ENCODE measurements around the gene EML2.

The EML2 gene

DNA sequence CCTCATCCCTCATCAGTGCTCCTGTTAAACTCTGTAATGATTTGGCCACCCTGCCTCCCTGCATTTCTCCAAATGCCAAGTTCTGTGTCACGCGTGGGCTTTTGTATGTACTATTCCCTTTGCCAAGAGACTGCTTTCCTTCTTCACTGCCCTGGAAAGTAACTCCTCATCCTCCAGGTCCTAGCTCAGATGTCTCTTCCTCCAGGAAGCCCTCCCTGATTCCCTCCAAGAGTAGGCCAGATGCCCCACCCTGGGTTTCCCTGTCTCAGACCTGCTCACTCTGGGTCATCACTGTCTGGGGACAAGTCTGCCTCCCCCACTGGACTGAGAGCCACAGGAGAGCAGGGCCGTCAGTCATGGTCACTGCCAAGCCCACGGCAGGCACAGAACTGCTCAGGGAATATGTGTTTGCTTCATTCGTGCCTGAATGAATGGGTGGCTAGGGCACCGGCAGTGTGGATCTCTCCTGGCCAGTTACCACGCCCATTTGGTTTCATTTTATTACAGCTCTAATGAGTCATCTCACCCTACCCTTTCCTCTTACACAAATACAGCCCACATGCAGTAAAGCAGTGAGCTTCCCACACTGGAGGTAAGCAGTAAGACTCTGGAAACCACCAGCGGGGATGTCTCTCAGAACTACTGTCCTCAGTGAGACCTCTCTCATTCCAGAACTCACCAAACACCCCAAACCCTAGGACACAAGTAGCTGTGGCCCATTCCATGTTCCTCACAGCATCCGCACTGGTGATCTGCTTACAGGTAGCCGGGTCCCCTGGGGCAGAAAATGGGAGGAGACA is 25.1 kb downstream of the EML2 start:
- no peak for DNase-seq

DNA sequence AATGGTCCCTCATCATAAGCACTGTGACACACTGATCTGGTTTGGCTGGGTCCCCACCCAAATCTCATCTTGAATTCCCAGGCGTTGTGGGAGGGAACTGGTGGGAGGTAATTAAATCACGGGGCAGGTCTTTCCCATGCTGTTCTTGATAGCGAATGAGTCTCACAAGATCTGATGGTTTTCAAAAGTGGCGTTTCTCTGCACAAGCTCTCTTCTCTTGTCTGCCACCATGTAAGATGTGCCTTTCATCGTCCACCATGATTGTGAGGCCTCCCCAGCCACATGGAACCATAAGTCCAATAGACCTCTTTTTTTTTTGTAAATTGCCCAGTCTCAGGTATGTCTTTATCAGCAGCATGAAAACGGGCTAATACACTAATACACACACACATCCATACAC is 30.2 kb downstream of the EML2 start:
- DNase-seq: no peak

DNA sequence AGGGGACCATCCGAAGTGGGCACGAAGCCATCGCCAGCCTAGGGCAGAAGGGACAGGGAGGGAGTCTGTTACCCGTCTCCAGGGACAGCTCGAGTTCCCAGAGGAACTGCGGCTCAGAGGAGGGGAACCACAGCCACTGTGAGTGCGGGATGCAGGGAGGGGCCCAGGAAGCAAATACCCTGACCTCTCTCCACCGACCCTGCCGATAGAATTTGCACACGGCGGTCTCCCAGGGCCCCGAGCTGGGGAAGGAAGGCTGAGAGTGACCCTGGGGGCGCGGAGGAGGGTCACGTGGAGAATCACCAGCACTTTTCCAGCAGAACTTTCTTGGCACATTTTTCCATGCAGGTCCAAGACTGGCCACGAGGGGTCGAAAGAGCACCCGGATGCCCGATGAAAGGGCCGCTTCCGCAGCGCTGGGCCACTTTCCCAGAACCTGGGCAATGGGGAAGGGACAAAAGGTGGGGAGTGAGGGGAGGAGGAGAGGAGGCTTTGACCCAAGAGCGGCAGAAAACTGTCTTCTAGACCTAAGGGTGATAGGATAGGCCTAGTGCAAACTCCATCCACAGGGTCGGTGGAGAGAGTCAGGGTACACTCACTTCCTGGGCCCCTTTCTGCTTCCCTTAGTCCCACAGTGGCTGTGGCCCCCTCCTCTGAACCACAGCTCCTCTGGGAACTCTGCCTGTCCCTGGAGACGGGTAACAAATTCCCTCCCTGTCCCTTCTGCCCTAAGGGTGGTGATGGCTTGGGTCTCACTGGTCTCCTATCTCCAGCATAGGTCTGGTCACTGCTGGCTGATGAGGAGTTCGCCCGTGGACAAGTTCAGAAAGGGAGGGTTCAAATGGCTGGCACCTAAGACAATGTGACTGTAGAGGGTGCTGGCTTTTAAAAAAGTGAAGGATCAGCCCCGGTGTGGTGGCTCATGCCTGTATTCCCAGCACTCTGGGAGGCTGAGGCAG is 31.8 kb downstream of the EML2 start:
- DNase-seq: no peak

DNA sequence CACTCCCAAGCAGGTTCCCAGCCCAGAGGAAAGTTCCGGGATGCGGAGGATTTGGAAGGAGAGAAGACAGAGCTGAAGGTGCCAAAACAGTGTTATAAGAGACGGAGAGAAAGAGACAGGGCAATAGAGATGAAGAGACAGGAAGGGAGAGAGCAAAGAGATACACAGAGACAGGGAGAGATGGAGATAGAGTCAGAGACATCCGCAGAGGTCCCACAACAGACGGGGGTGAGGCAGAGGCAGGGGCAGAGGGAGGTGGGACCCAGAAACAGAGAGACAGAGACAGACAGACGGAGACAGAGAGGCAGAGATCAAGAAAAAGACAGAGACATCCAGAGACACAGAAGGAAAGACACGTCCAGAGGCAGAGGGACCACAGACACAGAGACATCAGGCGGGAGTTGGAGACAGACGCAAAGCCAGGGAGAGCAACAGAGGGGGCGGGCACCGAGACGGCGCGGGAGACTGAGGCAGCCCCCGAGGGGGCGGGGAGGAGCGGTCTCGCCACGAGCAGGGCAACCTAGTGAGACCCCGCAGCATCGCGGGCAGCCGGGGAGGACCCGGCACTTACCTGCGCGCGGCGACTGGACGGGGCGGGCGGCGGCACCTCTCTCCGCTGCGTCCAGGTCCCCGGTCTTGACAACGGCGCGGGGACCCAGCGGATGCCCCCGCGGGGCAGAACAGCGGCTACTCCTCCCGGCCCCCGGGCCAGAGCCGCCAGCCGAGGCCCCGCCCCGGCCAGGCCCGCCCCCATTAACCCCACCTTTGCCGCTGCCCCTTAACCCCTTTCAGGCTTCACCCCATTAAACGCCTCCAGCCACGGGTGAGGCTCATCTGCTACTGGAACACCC is 37.4 kb downstream of the EML2 start, which contains the start of gene GPR4:
TSS of gene GPR4 (minus strand) at position 689 of the 851 bp plus-strand sequence. CDS start 10,346 bp downstream, outside the sequence.
- no peak for DNase-seq

DNA sequence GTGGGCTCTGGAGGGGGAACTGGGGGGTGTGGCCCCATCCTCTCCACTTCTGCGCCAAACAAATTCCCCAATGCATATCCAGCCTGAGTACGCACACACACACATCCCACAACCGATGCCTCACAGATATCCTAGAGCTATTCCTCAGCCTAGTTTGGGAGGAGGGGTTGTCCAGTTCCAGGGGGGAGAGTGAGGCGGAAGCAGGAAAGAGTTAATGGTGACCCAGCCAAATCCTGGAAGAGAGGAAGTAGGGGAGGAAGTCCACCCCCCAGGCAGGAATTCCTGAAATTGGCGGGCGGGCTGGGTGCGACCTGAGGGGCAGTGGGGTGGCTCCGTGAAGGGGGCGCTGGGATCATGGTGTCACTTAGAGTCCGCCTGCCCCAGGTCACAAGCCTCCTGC is 38.1 kb downstream of the EML2 start:
- DNase-seq: no peak

DNA sequence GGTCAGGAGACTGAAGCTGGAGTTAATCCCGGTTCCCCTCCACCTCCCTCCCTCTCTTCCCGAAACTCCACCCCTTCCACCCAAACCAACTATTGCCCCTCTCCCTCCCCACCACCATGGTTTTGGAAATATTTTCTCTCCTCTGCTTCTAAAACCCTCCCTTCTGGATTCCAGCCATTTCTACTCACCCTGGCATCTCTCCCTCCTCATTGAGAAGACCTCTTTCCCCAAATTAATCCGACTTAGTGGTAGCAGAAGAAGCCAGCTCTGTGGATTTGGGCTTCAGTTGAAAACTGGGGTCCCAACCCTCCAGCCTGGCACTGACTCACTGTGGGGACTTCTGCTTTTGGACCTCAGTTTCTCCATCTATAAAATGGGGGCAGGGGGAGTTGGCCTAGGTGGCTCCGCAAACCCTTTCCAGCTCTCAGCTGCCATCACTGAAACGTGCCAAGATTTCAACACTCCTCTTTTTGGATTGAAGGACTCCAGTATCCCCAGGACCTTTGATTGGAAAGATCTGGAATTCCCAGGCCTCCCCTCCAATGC is 38.8 kb downstream of the EML2 start:
- DNase-seq: no peak

DNA sequence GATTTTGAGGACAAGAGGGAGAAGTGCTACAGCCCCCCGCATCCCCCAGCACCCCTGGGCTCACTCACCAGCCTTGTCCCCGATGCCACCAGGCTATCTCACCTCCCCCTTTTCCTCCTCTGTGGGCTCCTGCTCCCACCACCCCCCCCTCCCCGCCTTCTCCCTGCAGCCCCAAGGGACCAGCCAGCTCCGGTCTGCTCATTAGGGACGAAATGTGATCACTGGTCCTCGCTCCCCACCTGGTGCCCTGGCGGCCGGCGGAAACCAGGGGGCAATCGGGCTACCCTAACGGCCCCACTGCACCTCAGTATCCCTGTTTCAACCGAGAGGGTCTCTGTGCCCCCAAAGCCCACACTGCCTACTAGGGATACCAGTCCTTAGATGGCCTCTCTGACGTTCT is 39.9 kb downstream of the EML2 start:
- no peak for DNase-seq

DNA sequence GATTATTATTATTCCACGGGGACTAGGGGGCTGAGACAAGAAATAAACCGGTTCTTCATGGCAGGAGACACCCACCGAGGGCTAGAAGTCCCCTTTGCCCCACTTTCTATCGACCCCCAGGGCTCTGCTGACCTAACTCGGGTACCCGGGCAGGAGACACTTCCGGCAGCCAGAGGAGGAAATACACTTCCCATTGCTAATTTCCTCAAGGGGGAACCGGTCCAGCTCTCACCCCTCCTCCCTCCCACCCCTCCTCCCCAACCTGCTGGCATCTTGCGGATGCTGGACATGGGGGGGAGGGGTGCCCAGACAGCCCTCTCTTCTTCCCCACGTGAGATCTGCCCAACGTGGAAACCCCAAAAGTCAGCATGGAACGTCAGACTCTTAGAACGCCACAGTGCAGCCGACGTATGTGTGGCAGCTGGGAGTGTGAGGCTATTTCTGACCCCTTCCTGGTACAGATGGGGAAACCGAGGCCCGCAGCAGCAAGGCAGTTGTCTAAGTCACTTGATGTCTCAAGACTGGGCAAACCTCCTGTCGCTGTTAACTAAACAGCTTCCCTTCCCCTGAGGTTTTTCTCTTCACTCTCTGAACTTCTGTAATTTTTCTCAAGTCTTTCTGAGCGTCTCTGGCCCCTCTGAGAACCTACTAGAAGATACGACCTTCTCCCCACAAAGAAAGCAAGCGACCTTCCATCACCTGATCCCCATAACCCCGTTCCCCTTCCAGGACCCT is 40.8 kb downstream of the EML2 start:
- DNase-seq: no peak

DNA sequence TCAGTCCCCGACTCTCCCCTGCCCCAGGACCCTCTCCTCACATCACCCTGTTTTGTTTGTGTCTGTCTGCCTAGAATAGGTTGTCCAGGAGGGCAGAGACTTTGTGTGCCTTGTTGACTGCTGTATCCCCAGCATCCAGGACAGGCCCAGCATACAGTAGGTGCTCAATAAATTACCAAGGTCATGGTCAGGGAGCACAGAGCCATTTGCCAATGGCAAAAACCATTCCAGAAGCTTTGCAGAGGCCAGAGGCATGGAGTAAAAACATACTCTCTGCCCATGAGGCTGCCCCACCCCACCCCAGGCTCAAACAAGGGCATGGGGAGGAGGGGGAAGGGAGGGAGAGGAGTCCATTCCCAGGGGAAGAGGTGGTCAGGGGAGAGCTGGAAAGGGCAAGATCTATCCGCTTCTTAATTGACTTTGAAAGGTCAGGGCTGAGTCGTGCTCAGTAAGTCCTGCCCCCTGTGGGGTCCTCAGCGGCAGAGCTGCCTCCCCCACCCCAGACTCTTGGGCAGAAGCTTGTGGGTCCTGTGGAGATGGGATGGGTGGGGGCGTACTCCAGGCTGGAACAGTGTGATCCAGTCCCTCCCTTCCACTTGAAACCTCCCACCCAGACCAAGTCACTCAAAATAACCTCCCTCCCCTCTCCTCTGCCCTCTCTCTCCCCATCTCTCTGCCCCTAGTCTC is 41.6 kb downstream of the EML2 start:
- no peak for DNase-seq

DNA sequence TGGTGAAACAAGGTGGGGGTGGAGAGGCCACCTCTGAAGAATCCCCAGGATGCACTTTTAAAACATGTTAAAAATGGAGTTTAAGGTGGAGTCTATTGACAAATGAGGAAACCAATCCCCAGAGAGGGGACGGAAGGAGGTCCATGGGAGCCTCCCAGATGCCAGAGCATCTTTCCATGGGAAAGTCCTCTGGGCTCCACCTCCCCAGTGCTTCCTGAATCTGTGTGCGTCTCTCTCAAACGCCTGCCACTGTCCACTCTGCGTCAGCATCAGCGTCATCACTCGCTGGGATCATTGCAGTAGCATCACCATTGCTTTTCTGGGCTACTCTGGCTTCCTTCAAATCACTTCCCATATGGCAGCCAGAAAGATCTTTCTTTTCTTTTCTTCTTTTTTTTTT is 43.4 kb downstream of the EML2 start:
- DNase-seq: no peak

DNA sequence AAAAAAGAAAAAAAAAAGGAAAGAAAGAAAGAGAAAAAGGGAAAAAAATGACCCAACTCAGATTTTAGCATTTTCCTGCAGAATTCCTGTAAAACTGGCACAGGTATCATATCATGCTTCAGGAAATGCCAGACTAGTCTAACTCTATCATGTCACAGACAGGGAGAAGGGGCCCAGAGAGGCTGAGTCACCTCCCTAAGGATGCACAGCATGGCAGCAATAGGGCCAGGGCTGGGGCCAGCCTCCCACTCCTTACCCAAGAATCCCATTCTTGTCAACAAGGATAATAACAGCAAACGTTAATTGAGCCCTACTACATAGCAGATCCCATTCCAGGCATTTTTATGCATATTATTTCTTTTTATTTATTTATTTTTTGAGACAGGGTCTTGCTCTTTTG is 45.7 kb downstream of the EML2 start:
- no peak for DNase-seq

DNA sequence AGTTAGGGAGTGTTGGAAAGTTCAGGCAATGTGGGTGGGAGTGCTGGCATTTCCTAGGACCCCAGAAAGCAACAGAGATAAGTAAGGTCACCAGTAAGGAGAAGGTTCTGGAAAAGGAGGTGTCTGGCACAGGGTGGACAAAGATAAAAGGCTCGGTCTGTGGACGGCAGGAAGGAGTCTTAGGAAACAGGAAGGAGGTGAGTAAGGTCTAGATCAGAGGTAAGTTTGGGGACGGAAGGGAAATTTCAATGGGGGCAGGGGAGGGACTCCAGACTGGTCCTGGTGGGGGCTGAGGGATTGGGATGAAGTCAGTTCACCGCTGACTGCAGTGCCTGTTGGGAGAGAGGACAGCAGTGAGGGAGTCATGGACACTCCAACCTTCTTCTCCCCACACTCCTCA is 46.8 kb downstream of the EML2 start:
- no peak for DNase-seq

DNA sequence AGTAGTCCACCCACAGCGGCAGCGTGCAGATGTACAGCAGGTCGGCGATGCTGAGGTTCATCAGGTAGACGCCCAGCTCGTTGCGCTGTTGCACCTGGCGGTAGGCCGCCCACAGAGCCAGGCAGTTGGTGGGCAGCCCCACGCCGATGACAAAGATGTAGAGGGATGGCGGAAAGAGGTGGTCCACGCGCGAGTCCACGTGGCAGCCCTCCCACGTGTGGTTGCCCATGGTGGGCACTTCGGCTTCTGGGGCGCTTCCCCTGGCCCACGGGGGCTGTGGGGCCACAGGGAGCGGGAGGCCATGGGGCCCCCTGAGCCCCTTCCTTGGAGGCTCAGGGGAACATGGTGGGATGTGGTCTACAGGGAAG is 47.6 kb downstream of the EML2 start:
- DNase-seq: no peak

DNA sequence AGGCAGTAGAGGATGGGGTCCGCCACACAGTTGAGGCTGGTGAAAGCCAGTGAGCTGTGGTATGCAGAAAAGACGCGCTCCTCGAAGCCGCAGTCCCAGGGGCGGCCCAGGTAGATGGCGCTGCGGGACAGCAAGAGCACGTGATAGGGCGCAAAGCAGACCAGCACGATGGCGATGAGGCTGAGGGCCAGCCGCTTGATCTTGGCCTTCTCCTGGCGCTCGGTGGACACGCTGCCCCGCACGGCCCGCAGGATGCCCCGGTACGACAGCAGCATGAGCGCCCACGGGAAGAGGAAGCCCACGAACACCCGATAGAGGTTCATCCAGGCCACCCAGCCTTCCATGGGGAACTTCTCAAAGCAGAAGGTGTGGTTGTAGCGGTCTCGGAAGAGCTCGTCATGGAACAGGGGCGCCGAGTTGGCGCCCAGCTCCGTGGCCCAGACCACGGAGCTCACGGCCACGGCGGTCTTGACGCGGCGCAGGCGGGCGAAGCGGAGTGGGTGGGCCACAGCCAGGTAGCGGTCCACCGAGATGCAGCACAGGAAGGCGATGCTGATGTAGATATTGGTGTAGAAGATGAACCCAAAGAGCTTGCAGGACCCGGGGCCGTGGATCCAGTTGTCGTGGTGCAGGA is 48.1 kb downstream of the EML2 start:
- no peak for DNase-seq

DNA sequence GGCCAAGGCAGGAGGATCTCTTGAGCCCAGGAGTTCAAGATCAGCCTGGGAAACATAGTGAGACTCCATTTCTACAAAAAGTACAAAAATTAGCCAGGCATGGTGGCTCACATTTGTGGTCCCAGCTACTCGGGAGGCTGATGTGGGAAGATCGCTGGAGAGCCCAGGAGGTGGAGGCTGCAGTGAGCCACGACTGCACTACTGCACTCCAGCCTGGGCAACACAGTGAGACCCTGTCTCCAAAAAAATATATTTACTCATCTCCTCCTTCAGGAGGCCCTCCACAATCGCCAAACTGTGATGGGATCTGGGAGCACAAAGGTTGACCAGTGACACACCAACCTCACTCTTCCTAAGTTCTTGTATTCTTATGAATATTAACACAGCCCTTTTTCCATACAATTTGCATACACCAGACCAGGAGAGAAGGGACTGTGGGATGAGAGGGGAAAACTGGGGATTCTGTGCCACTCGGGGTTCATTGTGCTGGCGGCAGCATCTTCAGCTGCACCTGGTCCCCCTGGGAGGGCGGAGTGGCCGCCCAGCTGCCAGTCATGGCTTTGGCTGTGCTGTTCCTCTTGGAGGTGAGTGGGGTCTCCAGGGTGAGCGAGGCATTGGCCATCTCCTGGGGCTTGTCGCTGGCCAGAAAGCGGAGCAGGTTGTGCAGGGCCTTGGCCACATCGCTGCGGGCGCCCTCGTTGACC is 48.7 kb downstream of the EML2 start:
- no peak for DNase-seq

DNA sequence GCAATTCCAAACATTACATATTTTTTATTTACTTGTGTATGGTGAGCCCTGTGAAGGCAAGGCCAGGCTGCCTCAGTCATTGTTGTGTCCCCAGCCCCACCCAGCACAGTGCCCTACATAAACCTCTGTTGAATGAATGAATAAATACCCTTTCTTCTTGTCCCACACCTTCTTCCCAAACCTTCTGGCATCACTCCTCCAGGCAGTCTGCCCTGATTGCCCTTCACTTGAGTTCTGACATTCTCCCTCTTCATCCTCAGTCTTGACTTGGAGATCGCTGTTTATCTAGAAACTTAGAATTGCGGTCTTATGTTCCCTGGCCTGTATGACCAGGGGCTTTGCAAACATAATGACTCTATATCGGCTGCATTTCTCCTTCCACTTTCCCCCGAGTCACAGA is 49.4 kb downstream of the EML2 start:
- no peak for DNase-seq

DNA sequence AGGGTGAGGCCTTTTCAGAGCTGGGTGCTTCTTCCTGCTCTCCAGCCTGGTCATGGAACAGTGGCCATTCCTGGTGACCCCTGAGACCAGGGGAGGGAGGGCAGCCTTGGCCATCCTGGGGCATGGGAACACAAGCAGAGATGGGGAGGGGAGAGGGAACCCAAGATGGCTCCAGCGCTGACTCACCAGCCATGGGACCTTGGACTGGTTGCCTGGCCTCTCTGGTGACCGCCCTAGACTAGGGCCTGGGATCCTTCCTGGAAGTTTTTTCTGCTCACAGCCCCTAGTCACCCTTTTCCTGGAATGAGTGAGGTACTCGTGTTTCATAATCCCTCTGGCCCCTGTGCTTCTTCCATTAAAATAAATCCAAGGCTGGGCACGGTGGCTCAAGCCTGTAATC is 51.3 kb downstream of the EML2 start:
- DNase-seq: no peak

DNA sequence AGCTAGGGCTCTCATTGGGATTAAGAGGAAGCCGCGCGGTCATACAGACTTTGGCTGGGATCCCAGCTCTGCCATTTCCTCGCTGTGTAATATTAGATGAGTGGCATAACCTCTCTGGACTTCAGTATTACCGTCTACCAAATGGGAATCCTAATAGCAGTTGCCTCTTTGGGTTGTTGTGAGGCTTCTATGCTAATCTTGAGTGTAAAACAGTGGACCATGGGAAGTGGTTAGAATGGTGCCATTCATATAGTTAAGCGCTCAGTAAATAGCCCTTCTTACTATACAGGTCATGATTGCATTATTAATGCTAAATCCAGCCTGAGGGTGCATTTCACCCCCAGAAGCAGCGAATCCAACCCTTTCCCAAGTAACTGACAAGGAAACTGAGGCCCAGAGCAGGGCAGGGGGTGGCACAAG is 54.0 kb downstream of the EML2 start:
- DNase-seq: no peak

DNA sequence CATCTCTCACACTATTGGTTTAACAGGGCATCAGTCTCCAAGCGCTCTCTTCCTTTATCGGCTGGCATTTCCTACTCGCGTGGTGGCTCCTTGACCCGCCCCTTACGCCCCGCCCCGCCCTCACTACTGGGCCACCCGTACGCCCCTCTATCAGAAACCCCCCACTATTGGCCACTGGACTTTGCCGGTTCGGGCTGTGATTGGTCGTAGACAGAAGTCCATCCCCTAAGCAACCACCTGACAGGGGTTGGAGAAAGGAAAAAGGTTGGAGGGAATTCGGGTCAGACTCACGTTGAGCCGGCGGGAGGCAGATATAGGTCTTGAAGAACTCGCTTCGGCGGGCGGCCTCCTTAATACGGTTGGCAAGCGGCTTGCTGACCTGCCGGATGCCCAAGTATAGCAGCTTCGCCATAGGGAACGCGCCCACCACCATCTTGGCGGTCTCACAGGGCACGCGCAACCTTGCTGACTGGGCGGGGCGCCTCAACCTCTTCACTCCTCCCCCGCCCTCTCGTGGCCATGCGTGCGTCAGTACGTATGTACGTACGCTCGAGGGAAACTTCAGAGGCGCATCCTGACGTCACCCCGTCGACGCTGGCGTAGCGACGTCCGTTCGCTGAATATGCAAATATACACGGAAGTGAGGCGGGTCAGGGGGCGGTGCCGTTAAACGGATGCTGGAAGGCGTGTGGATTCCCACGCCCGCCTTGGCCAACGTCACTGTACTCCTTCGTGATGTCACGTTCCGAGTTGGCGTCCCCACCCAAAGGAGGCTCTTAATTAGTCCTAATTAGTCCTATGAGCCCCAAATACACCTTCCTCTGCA is 54.7 kb downstream of the EML2 start, which contains the start of gene OPA3:
TSS of gene OPA3 (minus strand) at position 471 of the 826 bp plus-strand sequence. CDS start at position 433, 38 bp downstream.
- DNase-seq: peak; percentile 87

All from NCI-H1417 treated with DMSO at 0.1 percent for 48 hours (cell line).